ENCODE measurements around the gene SMYD3. TPM values are rescaled to one million over a fixed set of nuclear protein-coding genes. Genes with fewer than 3 reads are reported as not detected.

Gene SMYD3
- total and polyA plus RNA-seq, 2 donors (not counting 3 experiments of a cell fraction or from before 2014, with no cell fraction given), result 16.0 to 32.1 TPM

- no peaks in the 10 kb centered on the region for H3K4me1 ChIP-seq (ENCODE audit: control insufficient read depth, extremely low read depth, insufficient read depth, low read length)
- ChIA-PET POLR2A (no interaction called here), CTCF (interaction anchor here (1.2 kb wide), 1 partner anchor 14 kb away, joined by 3 read pairs; no protein-coding TSS in a partner anchor)
- no peaks in the 10 kb centered on the region for H3K9me1 ChIP-seq (replicated peaks; ENCODE audit: control insufficient read depth, extremely low read depth, insufficient read depth, low read length)
- H3K36me3 ChIP-seq (ENCODE audit: control insufficient read depth in 2 of 2, extremely low read depth in 1 of 2, insufficient read depth in 2 of 2, low read length in 2 of 2), result no peaks in the 10 kb centered on the region
- H3K4me2 ChIP-seq (ENCODE audit: insufficient read depth, low read length), result no peak overlapping the region
- BruUV-seq (replicated peaks), result no TSS peak
- DNase-seq (ENCODE audit: low read depth, low spot score) (no peak), FAIRE-seq (no peak)
- no peak overlapping the region for H3K27ac ChIP-seq (ENCODE audit: insufficient read depth, low read depth, low read length)
- no peak overlapping the region for H2AFZ ChIP-seq (ENCODE audit: low read depth, low read length)
- H3K9ac ChIP-seq (replicated peaks; ENCODE audit: extremely low read depth, insufficient read depth, low read length), result no peak overlapping the region
- H3K4me3 ChIP-seq (replicated peaks in 1 of 3; ENCODE audit: insufficient read depth in 1 of 3, low read depth in 1 of 3, low read length in 3 of 3), result no peak overlapping the region
- dilution Hi-C loops (cut with MboI; ENCODE audit: extremely low pct_ligation_motif_present, low sequenced_read_pairs), result no loop called here
- H3K79me2 ChIP-seq (ENCODE audit: control insufficient read depth, insufficient read depth, low read length), result no peaks in the 10 kb centered on the region
- H3K9me3 ChIP-seq (replicated peaks; ENCODE audit: control insufficient read depth, insufficient read depth, low read length), result no peaks in the 10 kb centered on the region
- TF ChIP-seq FOS (IDR thresholded peaks at IDR 0.05; ENCODE audit: borderline replicate concordance, insufficient read depth, low read length), result no peak
- TF ChIP-seq MAX (IDR thresholded peaks at IDR 0.05; ENCODE audit: insufficient read depth, insufficient read length), result no peak
- no peak for TF ChIP-seq GATA2 (IDR thresholded peaks at IDR 0.05; ENCODE audit: insufficient read depth, insufficient read length, low read depth, low read length)
- no peak for TF ChIP-seq POLR2AphosphoS5 (IDR thresholded peaks at IDR 0.05; ENCODE audit: insufficient read depth, low read depth, low read length)
- TF ChIP-seq POLR2A (IDR thresholded peaks at IDR 0.05; ENCODE audit: low read depth, low read length), result no peak
- TF ChIP-seq MYC (IDR thresholded peaks at IDR 0.05; ENCODE audit: low read depth, low read length), result no peak
- TF ChIP-seq CTCF (IDR thresholded peaks at IDR 0.05; ENCODE audit: extremely low read depth in 1 of 2, insufficient read depth in 1 of 2, low read depth in 1 of 2, low read length in 2 of 2), result no peak
- TF ChIP-seq EZH2 (IDR thresholded peaks at IDR 0.05; ENCODE audit: borderline replicate concordance, low read depth, low read length, severe bottlenecking), result no peak
- TF ChIP-seq JUN (IDR thresholded peaks at IDR 0.05; ENCODE audit: borderline replicate concordance, insufficient read depth, insufficient read length, low read depth), result no peak
- H3K27me3 ChIP-seq (ENCODE audit: control insufficient read depth in 2 of 2, insufficient read depth in 2 of 2, low read length in 2 of 2), result no peaks in the 10 kb centered on the region
- intact Hi-C loops (cut with micrococcal nuclease), result no loop called here
- no peaks in the 10 kb centered on the region for H4K20me1 ChIP-seq (replicated peaks; ENCODE audit: control insufficient read depth, extremely low read depth, insufficient read depth, low read length)
Observed at GRCh38 chr1:245972476-245972875, 534.6 kb downstream of the SMYD3 start.
